H1 (cell line): ENCODE measurements around the gene SMIM5. TPM values are rescaled to one million over a fixed set of nuclear protein-coding genes. Genes with fewer than 3 reads are reported as not detected.

ENCODE experiments used
- CTCF ChIA-PET: fragments of 300-600 bp; sonication (Branson Sonifier 250); formaldehyde crosslinking; loops from one replicate; lab custom pipeline; 2021; ENCODE audit not compliant: partially characterized antibody; lab: Charles Lee
- POLR2A ChIA-PET: fragments of 300-600 bp; sonication (Branson Sonifier 250); formaldehyde crosslinking; loops from one replicate; lab custom pipeline; 2021; ENCODE audit warnings: inconsistent platforms; ENCODE audit not compliant: partially characterized antibody; lab: Charles Lee
- DNase-seq, 2 experiments: peaks; one replicate each; pipeline versions ENCODE4 v3.0.0 to v3.0.0-alpha.2; 2010 to 2022; ENCODE audit warnings: low spot score in 2 of 2, low read depth in 1 of 2, mixed read lengths in 1 of 2
- FAIRE-seq: peaks from 2 replicates; lab custom pipeline; 2011; peaks lifted over from hg19 to GRCh38; lab: Jason Lieb, UNC
- H2AFZ ChIP-seq: 2 replicates; pipeline ENCODE4 v1.8.1; 2012; ENCODE audit warnings: low read length, inconsistent platforms
- H2AK5ac ChIP-seq: 2 replicates; pipeline ENCODE4 v1.6.1; 2013; ENCODE audit warnings: low read depth, low read length
- H2BK120ac ChIP-seq: replicated peaks from 2 replicates; pipeline ENCODE3; 2013; ENCODE audit warnings: low read depth, low read length, inconsistent platforms
- H2BK12ac ChIP-seq: 2 replicates; pipeline ENCODE4 v1.6.1; 2013; ENCODE audit warnings: low read depth, low read length
- H2BK15ac ChIP-seq: 2 replicates; pipeline ENCODE4 v1.6.1; 2013; ENCODE audit warnings: low read length
- H2BK20ac ChIP-seq: 2 replicates; pipeline ENCODE4 v1.6.1; 2013; ENCODE audit warnings: low read length
- H2BK5ac ChIP-seq: 2 replicates; pipeline ENCODE4 v1.6.1; 2013; ENCODE audit warnings: low read depth, low read length
- H3K14ac ChIP-seq: 2 replicates; pipeline ENCODE4 v1.6.1; 2013; ENCODE audit warnings: inconsistent platforms; ENCODE audit not compliant: insufficient read length
- H3K18ac ChIP-seq: 2 replicates; pipeline ENCODE4 v1.6.1; 2013; ENCODE audit warnings: low read length; ENCODE audit errors: extremely low read depth
- H3K23ac ChIP-seq: 2 replicates; pipeline ENCODE4 v1.6.1; 2013; ENCODE audit warnings: inconsistent platforms; ENCODE audit not compliant: insufficient read length
- H3K23me2 ChIP-seq: 2 replicates; pipeline ENCODE4 v1.6.1; 2013; ENCODE audit warnings: low read depth, low read length
- H3K27ac ChIP-seq: 2 replicates; pipeline ENCODE4 v1.6.1; 2011; ENCODE audit warnings: low read depth, low read length, inconsistent platforms
- H3K27me3 ChIP-seq, 4 experiments: replicated peaks in 1 of 4; 1 replicate in 1 of 4; 2 replicates in 3 of 4; pipeline versions ENCODE4 v1.6.1 to v1.8.1; 2011 to 2013; ENCODE audit warnings: low read length in 3 of 4, mild to moderate bottlenecking in 3 of 4, inconsistent platforms in 2 of 4, mixed read lengths in 2 of 4, moderate library complexity in 1 of 4; ENCODE audit not compliant: control insufficient read depth in 3 of 4, insufficient read depth in 3 of 4; ENCODE audit errors: extremely low read depth in 1 of 4
- H3K36me3 ChIP-seq, 4 experiments: 2 replicates each; pipeline versions ENCODE4 v1.6.1 to v1.8.1; 2011 to 2013; ENCODE audit warnings: mild to moderate bottlenecking in 4 of 4, low read length in 3 of 4, moderate library complexity in 2 of 4, control low read depth in 1 of 4, inconsistent platforms in 1 of 4; ENCODE audit not compliant: insufficient read depth in 4 of 4, control insufficient read depth in 2 of 4
- H3K4ac ChIP-seq: replicated peaks from 2 replicates; pipeline ENCODE3; 2013; ENCODE audit warnings: low read length, low read depth, mixed read lengths, inconsistent platforms; ENCODE audit not compliant: insufficient read length
- H3K4me1 ChIP-seq, 4 experiments: replicated peaks in 1 of 4; 1 replicate in 1 of 4; 2 replicates in 3 of 4; pipeline versions ENCODE4 v1.6.1 to v1.8.1; 2011 to 2013; ENCODE audit warnings: low read length in 3 of 4, inconsistent platforms in 2 of 4, mixed read lengths in 1 of 4; ENCODE audit not compliant: insufficient read depth in 4 of 4, control insufficient read depth in 3 of 4
- H3K4me2 ChIP-seq, 2 experiments: 2 replicates each; pipeline versions ENCODE4 v1.6.1 to v1.8.1; 2011 to 2013; ENCODE audit warnings: low read depth in 2 of 2, low read length in 2 of 2, control low read depth in 1 of 2, inconsistent platforms in 1 of 2, mild to moderate bottlenecking in 1 of 2; ENCODE audit not compliant: insufficient read depth in 1 of 2
- H3K4me3 ChIP-seq, 4 experiments: fragments of 200-600, 300-600 bp in 1 of 4; sonication (generic), shearing (Covaris generic), sonication (Bioruptor Twin) in 1 of 4; 2 replicates each; pipeline versions ENCODE4 v1.5.1 to v1.8.1; 2011 to 2016; ENCODE audit warnings: low read length in 4 of 4, low read depth in 3 of 4, control low read depth in 2 of 4, inconsistent platforms in 2 of 4, mild to moderate bottlenecking in 2 of 4, mixed read lengths in 1 of 4, moderate library complexity in 1 of 4; ENCODE audit not compliant: insufficient read depth in 2 of 4; ENCODE audit errors: extremely low read depth in 1 of 4
- H3K56ac ChIP-seq: replicated peaks from 2 replicates; pipeline ENCODE3; 2013; ENCODE audit warnings: low read depth, mild to moderate bottlenecking, mixed read lengths, low read length, inconsistent platforms; ENCODE audit not compliant: insufficient read length
- H3K79me1 ChIP-seq: 2 replicates; pipeline ENCODE4 v1.6.1; 2013; ENCODE audit warnings: low read depth, low read length, control low read depth
- H3K79me2 ChIP-seq, 2 experiments: 2 replicates each; pipeline versions ENCODE4 v1.6.1 to v1.8.1; 2012 to 2013; ENCODE audit warnings: low read length in 2 of 2, mild to moderate bottlenecking in 2 of 2, inconsistent platforms in 1 of 2; ENCODE audit not compliant: insufficient read depth in 2 of 2, control insufficient read depth in 1 of 2
- H3K9ac ChIP-seq, 4 experiments: replicated peaks in 1 of 4; 1 replicate in 1 of 4; 2 replicates in 3 of 4; pipeline versions ENCODE4 v1.6.1 to v1.8.1; 2011 to 2013; ENCODE audit warnings: low read depth in 3 of 4, low read length in 3 of 4, control low read depth in 2 of 4, mild to moderate bottlenecking in 2 of 4, moderate library complexity in 2 of 4, inconsistent platforms in 1 of 4; ENCODE audit errors: extremely low read depth in 1 of 4
- H3K9me3 ChIP-seq, 2 experiments: 2 replicates each; pipeline versions ENCODE4 v1.6.1 to v1.8.1; 2012 to 2013; ENCODE audit warnings: mild to moderate bottlenecking in 2 of 2, moderate library complexity in 2 of 2, control low read depth in 1 of 2, inconsistent platforms in 1 of 2, low read depth in 1 of 2, low read length in 1 of 2, mixed read lengths in 1 of 2; ENCODE audit not compliant: insufficient read depth in 2 of 2
- H4K20me1 ChIP-seq, 2 experiments: replicated peaks in 1 of 2; 2 replicates each; pipeline versions ENCODE3 to v1.8.1; 2011 to 2013; ENCODE audit warnings: inconsistent platforms in 2 of 2, low read length in 2 of 2, mild to moderate bottlenecking in 1 of 2; ENCODE audit not compliant: insufficient read depth in 2 of 2, control insufficient read depth in 1 of 2
- H4K5ac ChIP-seq: 2 replicates; pipeline ENCODE4 v1.6.1; 2013; ENCODE audit warnings: low read length, low read depth, mixed read lengths, inconsistent platforms; ENCODE audit not compliant: insufficient read length
- H4K8ac ChIP-seq: 2 replicates; pipeline ENCODE4 v1.8.0; 2013; ENCODE audit warnings: mild to moderate bottlenecking, moderate library complexity, low read length, inconsistent platforms; ENCODE audit not compliant: insufficient read depth; ENCODE audit errors: extremely low read depth
- H4K91ac ChIP-seq: replicated peaks from 2 replicates; pipeline ENCODE3; 2013; ENCODE audit warnings: low read length, mixed read lengths, inconsistent platforms; ENCODE audit not compliant: insufficient read length
- BACH1 ChIP-seq: IDR thresholded peaks from 2 replicates; pipeline ENCODE4 v1.6.1; 2012; ENCODE audit warnings: low read length, improper control_type of control experiment
- BCL11A ChIP-seq, 2 experiments: IDR thresholded peaks; one replicate each; pipeline ENCODE4 v1.6.1; 2011; ENCODE audit warnings: low read depth in 2 of 2, low read length in 2 of 2, mild to moderate bottlenecking in 2 of 2
- CBX5 ChIP-seq: fragments of 300-800, 300-1000 bp; sonication (generic); IDR thresholded peaks from 2 replicates; pipeline ENCODE4 v1.7.1; 2016; ENCODE audit warnings: antibody characterized with exemption, low read length, low read depth
- CEBPB ChIP-seq: IDR thresholded peaks from 2 replicates; pipeline ENCODE4 v1.6.1; 2012; ENCODE audit warnings: low read depth, low read length
- CTBP2 ChIP-seq: IDR thresholded peaks from 2 replicates; pipeline ENCODE4 v1.7.0; 2011; ENCODE audit warnings: borderline replicate concordance, mild to moderate bottlenecking, moderate library complexity, mixed read lengths, low read length; ENCODE audit not compliant: insufficient read depth, insufficient read length
- EP300 ChIP-seq, 2 experiments: IDR thresholded peaks; 1 replicate in 1 of 2; 2 replicates in 1 of 2; pipeline ENCODE4 v1.6.1; 2011 to 2012; ENCODE audit warnings: low read depth in 2 of 2, low read length in 2 of 2, mild to moderate bottlenecking in 2 of 2, borderline replicate concordance in 1 of 2, inconsistent platforms in 1 of 2, moderate library complexity in 1 of 2
- HDAC2 ChIP-seq, 2 experiments: fragments of 300-600 bp in 1 of 2; sonication (generic) in 1 of 2; IDR thresholded peaks; 2 replicates each; pipeline ENCODE4 v1.6.1; 2011 to 2012; ENCODE audit warnings: low read depth in 2 of 2, low read length in 2 of 2, mild to moderate bottlenecking in 2 of 2, moderate library complexity in 2 of 2, borderline replicate concordance in 1 of 2, inconsistent platforms in 1 of 2
- PHF8 ChIP-seq: fragments of 200-600 bp; sonication (generic); conservative IDR thresholded peaks from 2 replicates; pipeline ENCODE4 v1.7.1; 2012; ENCODE audit warnings: low read depth, mild to moderate bottlenecking, inconsistent platforms, low read length, moderate library complexity
- SIX5 ChIP-seq: IDR thresholded peaks from 2 replicates; pipeline ENCODE4 v1.6.1; 2011; ENCODE audit warnings: mild to moderate bottlenecking, low read depth, low read length
- TBP ChIP-seq: IDR thresholded peaks from 2 replicates; pipeline ENCODE4 v1.6.1; 2011; ENCODE audit warnings: low read depth, low read length, improper control_type of control experiment
- YY1 ChIP-seq: IDR thresholded peaks from 2 replicates; pipeline ENCODE4 v1.6.1; 2011; ENCODE audit warnings: low read depth, mild to moderate bottlenecking, low read length
- ZNF274 ChIP-seq: IDR thresholded peaks from 2 replicates; pipeline ENCODE4 v1.7.0; 2012; ENCODE audit warnings: low read length, borderline replicate concordance; ENCODE audit errors: extremely low read depth
- WGBS, 2 experiments: shearing (Covaris generic) in 1 of 2; methylation state at CpG; one replicate each; pipeline versions ENCODE4 v1.1.6 to v1.1.7; 2013 to 2015; ENCODE audit warnings: low lambda C conversion rate in 2 of 2, mixed read lengths in 2 of 2, inconsistent platforms in 1 of 2, low coverage in 1 of 2, missing lambda C conversion rate in 1 of 2; ENCODE audit not compliant: insufficient replicate concordance in 2 of 2, insufficient coverage in 1 of 2, insufficient read length in 1 of 2; ENCODE audit errors: extremely low coverage in 1 of 2, missing lambda C conversion rate in 1 of 2; 5-methylcytosine and 5-hydroxymethylcytosine counted together
- polyA plus RNA-seq, 7 experiments: library from polyadenylated mRNA; depleted of rRNA in 3 of 7; stranded (reverse) in 5 of 7; unstranded in 2 of 7; fragments of >200 nt in 5 of 7; fragments of 200-250 nt in 2 of 7; gene quantifications; 1 replicate in 5 of 7; 2 replicates in 1 of 7; 4 replicates in 1 of 7; pipeline versions ENCODE4 v1.2.1 to v1.2.3, GENCODE V29; 2011 to 2013; ENCODE audit warnings: missing spikeins in 2 of 7, mixed read lengths in 2 of 7
- total RNA-seq: library from RNA; stranded (reverse); fragmentation: NEBNext Ultra II Directional; extraction: Animal tissue kit (Norgen Biotek cat#: 25700); gene quantifications from 2 replicates; pipeline ENCODE4 v1.2.1, GENCODE V29; 2021

Gene SMIM5
- total and polyA plus RNA-seq, 2 of the 8 experiments (the other 6 are each of a cell fraction or from before 2014, with no cell fraction given) = not detected

DNA sequence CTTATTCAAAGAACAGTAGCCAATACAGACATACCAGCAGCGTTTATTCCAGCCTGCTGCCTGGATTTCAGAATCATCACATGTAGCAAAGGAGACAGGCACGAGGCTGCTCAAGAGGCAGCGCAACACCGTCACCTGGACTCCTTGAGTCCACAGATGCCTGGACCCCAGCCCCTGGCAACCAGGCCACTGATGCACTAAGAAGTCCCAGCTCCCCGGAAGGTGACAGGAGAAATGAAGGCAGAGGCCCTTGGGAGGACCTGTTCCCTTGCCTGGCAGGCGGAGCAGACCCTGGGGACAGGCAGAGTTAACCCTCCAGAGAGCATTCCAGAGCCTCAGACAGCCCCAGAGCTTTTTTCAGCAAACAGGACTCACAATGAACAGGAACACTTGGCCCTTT is 16.5 kb downstream of the SMIM5 start:
- Histone ChIP-seq H2BK15ac (no peak overlapping the region), H4K8ac (no peak overlapping the region), H4K91ac (no peak overlapping the region), H3K79me1 (no peaks in the 10 kb centered on the region; the same call in 1 of the 2 replicates), H2BK12ac (no peak overlapping the region), H2BK120ac (no peak overlapping the region), H2AFZ (no peak overlapping the region), H2BK5ac (no peak overlapping the region), H4K20me1 (peaks cover 0 to 5% of the 10 kb centered on the region in 2 experiments), H3K36me3 (peaks cover 6 to 25% (median 11%) of the 10 kb centered on the region in 4 experiments; a peak in 7 of 8 replicates), H3K18ac (no peak overlapping the region), H3K4ac (no peak overlapping the region), H4K5ac (no peak overlapping the region), H3K56ac (no peak overlapping the region), H3K4me2 (no peak overlapping the region)
- 93% methylated on average over 6 of the region's 6 CpGs; no CpG with 5 or more reads in 1 of the 2 experiments for WGBS, 2 experiments
- TF ChIP-seq ZNF274 (no peak), CEBPB (no peak), SIX5 (no peak), YY1 (no peak), PHF8 (no peak), CBX5 (no peak), CTBP2 (no peak), BACH1 (no peak), EP300 (IDR thresholded peaks at IDR 0.05; ENCODE audit: borderline replicate concordance in 1 of 2, low read depth in 2 of 2, low read length in 2 of 2) (no peak), TBP (no peak), BCL11A (IDR thresholded peaks at IDR 0.05; ENCODE audit: low read depth in 2 of 2, low read length in 2 of 2) (no peak), HDAC2 (IDR thresholded peaks at IDR 0.05; ENCODE audit: borderline replicate concordance in 1 of 2, low read depth in 2 of 2, low read length in 2 of 2) (no peak)
- TF ChIP-seq, all 59 proteins: peak for 0
- Histone ChIP-seq H3K27ac (no peak overlapping the region), H3K4me1 (no peaks in the 10 kb centered on the region; a peak in 1 of 7 replicates), H3K14ac (no peak overlapping the region), H3K4me3 (no peak overlapping the region), H2AK5ac (no peak overlapping the region), H3K23me2 (no peaks in the 10 kb centered on the region), H3K9me3 (no peaks in the 10 kb centered on the region), H3K9ac (no peak overlapping the region), H2BK20ac (no peak overlapping the region), H3K23ac (no peak overlapping the region), H3K79me2 (no peaks in the 10 kb centered on the region), H3K27me3 (no peaks in the 10 kb centered on the region)
- POLR2A ChIA-PET = interaction anchor here (0.6 to 1.6 kb wide), 6 partner anchors 11 to 130 kb away, joined by 3 to 6 read pairs (median 4); partner anchors contain the start of genes GALK1, RECQL5 and SAP30BP
- no peak for FAIRE-seq
- CTCF ChIA-PET = interaction anchor here (1.6 to 51.0 kb wide), 4 partner anchors 12 to 100 kb away, joined by 3 to 2200 read pairs (median 92); partner anchors contain the start of gene SMIM5
- no peak for DNase-seq
